Neural crest cell (in vitro differentiated cells): ENCODE results near the gene MTG1. TPM values are rescaled to one million over a fixed set of nuclear protein-coding genes. Genes with fewer than 3 reads are reported as not detected.
A peak's percentile ranks its signal among the peaks of the same experiment; 100 is the strongest.
"Not testable (repeated sequence)": the region's sequence is repeated elsewhere in the genome, so short reads cannot be mapped to it uniquely, and the experiment has no call there.

Source experiments
- DNase-seq: peaks from one replicate; pipeline ENCODE4 v3.0.0; 2021; ENCODE audit warnings: low read depth, mixed read lengths, low spot score
- H3K27ac Mint-ChIP-seq: one replicate; pipeline ENCODE4 v1.8.0; 2021; ENCODE audit warnings: mild to moderate bottlenecking, mixed read lengths; ENCODE audit not compliant: unreplicated experiment
- H3K27me3 Mint-ChIP-seq: 2 replicates; pipeline ENCODE4 v1.8.0; 2021; ENCODE audit warnings: low read depth, mild to moderate bottlenecking, mixed read lengths
- H3K36me3 Mint-ChIP-seq: 2 replicates; pipeline ENCODE4 v1.8.0; 2021; ENCODE audit warnings: low read depth, mild to moderate bottlenecking, mixed read lengths
- H3K4me1 Mint-ChIP-seq: 2 replicates; pipeline ENCODE4 v1.8.0; 2021; ENCODE audit warnings: mixed read lengths
- H3K4me3 Mint-ChIP-seq: one replicate; pipeline ENCODE4 v1.8.0; 2021; ENCODE audit warnings: mild to moderate bottlenecking, mixed read lengths
- H3K9me3 Mint-ChIP-seq: 2 replicates; pipeline ENCODE4 v1.8.0; 2021; ENCODE audit warnings: mixed read lengths
- CTCF ChIP-seq: fragments of 200-600 bp; sonication (generic); conservative IDR thresholded peaks from 2 replicates; pipeline ENCODE4 v1.5.0; 2021; ENCODE audit warnings: antibody characterized with exemption, mild to moderate bottlenecking
- total RNA-seq: library from RNA; stranded (reverse); gene quantifications from 2 replicates; pipeline ENCODE4 v1.2.1, GENCODE V29; 2021

MTG1 gene
- total RNA-seq, 1 donor from 2014 or later = 104 TPM

GRCh38 chr10:133422807-133423771, 29.1 kb downstream of the MTG1 start:
- H3K9me3 Mint-ChIP-seq = no peaks in the 10 kb centered on the region

GRCh38 chr10:133424102-133424501, 30.1 kb downstream of the MTG1 start:
- not testable (repeated sequence) for H3K4me1 Mint-ChIP-seq, H3K27ac Mint-ChIP-seq, DNase-seq, H3K36me3 Mint-ChIP-seq, H3K9me3 Mint-ChIP-seq, H3K4me3 Mint-ChIP-seq
- peaks cover 27% of the 10 kb centered on the region for H3K27me3 Mint-ChIP-seq

More at GRCh38 chr10:133422807-133423771, 29.1 kb downstream of the MTG1 start:
- TF ChIP-seq CTCF = no peak
- no peaks in the 10 kb centered on the region for H3K4me1 Mint-ChIP-seq
- peaks cover 27% of the 10 kb centered on the region for H3K27me3 Mint-ChIP-seq
- H3K36me3 Mint-ChIP-seq = peaks cover 5% of the 10 kb centered on the region
- DNase-seq = no peak
- no peak overlapping the region for H3K27ac Mint-ChIP-seq
- H3K4me3 Mint-ChIP-seq = peak overlapping the region; percentile 47

GRCh38 chr10:133424601-133425000, 30.6 kb downstream of the MTG1 start, which contains the start of gene SPRN:
Gene SPRN, minus strand, starts transcription at chr10:133424625. Its CDS starts 944 bp downstream, at chr10:133423681.
- H3K36me3 Mint-ChIP-seq, H3K9me3 Mint-ChIP-seq, H3K4me1 Mint-ChIP-seq, H3K4me3 Mint-ChIP-seq, DNase-seq, H3K27ac Mint-ChIP-seq: not testable (repeated sequence)
- H3K27me3 Mint-ChIP-seq = peaks cover 31% of the 10 kb centered on the region

- peak overlapping the region; percentile 59 for H3K4me3 Mint-ChIP-seq
- H3K27me3 Mint-ChIP-seq, H3K27ac Mint-ChIP-seq, DNase-seq, H3K9me3 Mint-ChIP-seq, H3K36me3 Mint-ChIP-seq, H3K4me1 Mint-ChIP-seq: not testable (repeated sequence)
Observed at GRCh38 chr10:133429571-133429970, 35.6 kb downstream of the MTG1 start.

GRCh38 chr10:133431888-133432613, 38.1 kb downstream of the MTG1 start:
- H3K36me3 Mint-ChIP-seq, H3K9me3 Mint-ChIP-seq, H3K27ac Mint-ChIP-seq, DNase-seq, H3K4me3 Mint-ChIP-seq, H3K27me3 Mint-ChIP-seq, H3K4me1 Mint-ChIP-seq: not testable (repeated sequence)

GRCh38 chr10:133432789-133433188, 38.8 kb downstream of the MTG1 start:
- not testable (repeated sequence) for DNase-seq, H3K4me3 Mint-ChIP-seq, H3K9me3 Mint-ChIP-seq, H3K27me3 Mint-ChIP-seq, H3K36me3 Mint-ChIP-seq, H3K27ac Mint-ChIP-seq, H3K4me1 Mint-ChIP-seq

- Mint-ChIP-seq H3K27me3 (no peaks in the 10 kb centered on the region), H3K4me1 (no peaks in the 10 kb centered on the region), H3K9me3 (peaks cover 15% of the 10 kb centered on the region), H3K4me3 (no peak overlapping the region), H3K36me3 (peaks cover 11% of the 10 kb centered on the region), H3K27ac (no peak overlapping the region)
- DNase-seq = no peak
- TF ChIP-seq CTCF = no peak
Observed at GRCh38 chr10:133438711-133439273, 44.8 kb downstream of the MTG1 start.
